Left renal cortex interstitium (tissue), 4 donors: ENCODE measurements around the gene ASB2. TPM values are rescaled to one million over a fixed set of nuclear protein-coding genes. Genes with fewer than 3 reads are reported as not detected.

ENCODE experiments used
- DNase-seq, 4 donors: peaks; one replicate each; pipeline ENCODE4 v3.0.0-alpha.2; 2013; ENCODE audit warnings: low read depth in 4 of 4, low spot score in 2 of 4, missing footprints in 1 of 4
- polyA plus RNA-seq, 4 donors: library from polyadenylated mRNA; unstranded; fragments of 120-200 nt; gene quantifications; one replicate each; pipeline ENCODE4 v1.2.1, GENCODE V29; 2013; ENCODE audit not compliant: insufficient read length in 4 of 4

ASB2 gene
- polyA plus RNA-seq, 4 donors = 0.30 to 0.59 (median 0.42) TPM

DNA sequence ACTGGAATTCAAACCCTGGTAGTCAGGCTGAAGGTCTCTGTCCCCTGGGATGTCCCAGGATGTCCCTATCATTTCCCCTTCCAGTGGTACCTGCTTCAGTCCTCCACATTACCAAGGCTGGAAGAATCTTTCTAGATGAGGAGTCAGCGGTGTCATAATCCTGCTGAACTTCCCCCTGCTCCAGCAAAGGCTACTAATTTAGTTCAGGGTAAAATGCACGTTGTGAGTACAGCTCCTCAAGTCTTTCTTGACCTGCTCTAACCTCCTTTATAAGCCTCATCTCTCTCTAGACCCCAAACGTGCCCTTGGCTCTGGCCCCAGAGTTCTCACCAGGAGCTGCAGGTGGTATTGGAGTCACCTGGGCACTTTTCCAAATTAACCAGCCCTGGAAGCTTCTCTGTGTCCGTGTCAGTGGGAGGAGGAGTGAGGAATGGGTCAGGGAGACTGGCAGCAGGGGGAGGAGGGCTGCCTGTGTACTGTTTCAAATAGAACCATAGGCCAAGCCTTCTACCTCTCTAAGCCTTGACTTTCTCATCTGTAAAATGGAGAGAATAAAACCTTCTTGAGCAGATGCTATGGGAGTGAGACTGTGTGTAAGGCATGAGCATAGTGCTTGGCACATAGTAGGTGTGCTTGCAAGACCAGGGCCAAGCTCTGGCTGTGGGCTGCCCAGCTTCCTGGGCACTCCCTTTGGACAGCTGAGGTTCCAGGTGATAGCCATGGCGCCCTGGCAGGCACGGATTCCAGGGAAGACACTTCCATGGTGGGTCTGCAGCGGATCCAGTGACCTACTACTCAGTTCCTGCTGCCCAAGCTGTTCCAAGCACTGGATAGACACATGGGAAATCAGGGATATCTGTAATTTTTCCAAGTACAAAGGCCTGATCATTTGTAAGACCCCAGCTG is 24.5 kb downstream of the ASB2 start:
- DNase-seq = no peak

DNA sequence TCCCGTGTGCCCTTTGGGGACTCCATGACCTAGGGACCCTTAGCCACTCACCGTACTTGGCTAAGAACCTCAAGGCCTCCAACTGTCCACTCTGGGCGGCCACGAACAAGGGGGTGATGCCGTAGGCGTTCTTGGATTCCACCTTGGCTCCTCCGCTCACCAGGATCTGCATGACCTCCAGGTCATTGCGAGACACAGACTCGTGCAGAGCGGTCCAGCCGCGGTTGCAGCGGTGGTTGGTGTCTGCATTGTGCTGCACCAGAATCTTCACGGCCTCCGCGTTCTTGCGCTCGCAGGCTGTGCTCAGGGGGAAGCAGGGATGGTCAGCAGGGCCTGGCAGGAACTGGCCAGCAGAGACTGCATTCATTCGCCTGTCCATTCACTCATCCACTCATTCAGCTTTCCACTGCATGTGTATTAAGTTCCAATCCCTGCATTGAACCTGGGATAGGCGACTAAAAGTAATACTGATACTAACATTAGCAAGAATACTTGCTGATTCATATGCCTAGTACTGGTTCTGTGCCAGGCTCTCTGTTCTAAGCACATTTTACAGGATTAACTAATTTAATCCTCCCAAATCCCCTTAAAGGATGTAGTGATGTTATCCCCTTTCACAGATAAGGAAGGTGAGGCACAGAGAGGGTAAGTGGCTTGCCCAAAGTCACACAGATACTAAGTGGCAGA is 25.3 kb downstream of the ASB2 start:
- no peak for DNase-seq

DNA sequence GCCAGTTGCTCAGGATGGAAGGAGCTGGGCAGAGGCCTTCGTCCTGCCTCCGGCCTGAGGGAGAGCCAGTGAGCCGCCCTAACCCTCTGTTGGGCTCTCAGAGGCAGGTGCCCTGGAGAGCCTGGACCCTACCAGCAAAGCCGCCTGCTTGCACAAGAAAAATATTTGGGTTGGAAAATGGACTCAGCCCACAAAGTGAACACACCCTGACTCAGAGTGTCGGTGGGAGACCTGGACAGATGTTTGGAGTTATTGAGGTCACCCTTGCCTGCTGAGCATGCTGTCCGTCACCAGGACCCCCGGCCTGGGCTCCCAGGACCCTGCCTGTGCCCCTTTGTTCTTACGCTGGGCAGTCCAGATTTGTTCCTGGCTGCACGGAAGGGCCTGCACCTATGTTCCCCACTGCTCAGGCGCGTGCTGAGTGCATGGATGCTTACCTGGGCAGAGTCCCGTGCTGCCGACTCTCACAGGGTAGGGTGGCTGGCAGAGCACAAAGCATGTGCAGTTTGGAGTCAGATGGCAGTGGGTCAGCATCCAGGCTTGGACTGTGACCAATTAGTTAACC is 26.8 kb downstream of the ASB2 start:
- no peak for DNase-seq

DNA sequence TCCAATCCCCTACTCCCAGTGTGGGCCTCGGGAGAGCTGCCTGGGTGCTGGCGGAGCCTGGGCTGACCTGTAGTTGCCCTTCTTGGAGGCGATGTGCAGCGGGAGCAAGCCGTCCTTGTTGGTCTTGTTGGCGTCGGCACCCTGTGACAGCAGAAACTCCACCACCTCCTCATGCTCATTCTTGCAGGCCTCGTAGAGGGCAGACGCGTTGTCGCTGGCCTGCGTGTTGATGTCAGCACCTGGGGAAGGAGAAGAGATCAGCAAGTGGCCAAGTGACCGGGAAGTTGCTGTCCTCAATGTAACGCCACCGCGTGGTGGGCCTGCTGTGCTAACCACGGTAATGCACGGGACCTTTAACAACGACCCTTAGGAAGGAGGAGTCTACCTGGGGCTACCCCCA is 29.1 kb downstream of the ASB2 start:
- no peak for DNase-seq

DNA sequence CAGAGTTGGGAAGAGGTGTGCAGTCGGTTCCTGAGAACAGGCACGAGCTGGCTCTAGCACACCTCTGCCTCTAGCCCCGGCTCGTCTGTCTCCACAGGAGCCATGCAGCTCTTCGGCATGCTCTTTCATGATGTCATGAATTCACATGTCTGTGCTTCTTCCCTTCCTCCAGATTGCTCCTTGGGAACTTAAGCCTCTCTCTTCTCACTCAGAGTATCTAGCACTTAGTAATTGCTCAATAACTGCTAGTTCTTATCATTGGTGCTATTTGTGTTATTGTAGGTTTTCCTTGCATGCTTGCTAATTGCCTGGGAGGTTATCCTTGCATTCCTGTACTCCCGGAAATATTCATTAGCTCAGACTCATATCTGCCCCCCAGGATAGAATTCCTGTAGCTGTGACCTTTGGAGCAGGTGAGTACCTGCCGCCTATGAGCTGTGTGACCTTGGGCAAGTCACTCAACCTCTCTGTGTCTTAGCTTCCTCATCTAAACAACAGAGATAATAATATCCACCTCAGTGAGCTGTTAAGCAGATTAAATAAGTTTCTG is 29.8 kb downstream of the ASB2 start:
- DNase-seq = no peak

DNA sequence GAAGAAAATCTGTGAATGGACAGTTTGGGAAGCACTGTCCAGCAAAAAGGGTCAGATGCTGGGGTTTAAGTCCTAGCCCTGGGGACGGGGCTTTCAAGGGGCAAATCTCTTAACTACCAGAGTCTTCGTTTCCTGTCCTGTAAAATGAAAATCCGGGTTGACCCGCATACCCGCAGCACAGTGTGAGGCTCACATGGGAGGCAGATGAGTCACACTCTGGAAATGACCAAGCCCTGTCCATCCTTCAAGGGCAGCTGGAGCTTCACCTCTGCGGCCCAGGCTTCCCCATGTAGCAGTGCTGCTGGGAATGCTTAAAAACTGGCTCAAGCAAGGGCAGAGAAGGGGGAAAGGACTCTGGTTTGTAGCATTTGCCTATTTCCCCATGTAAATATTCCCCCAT is 30.3 kb downstream of the ASB2 start:
- no peak for DNase-seq

DNA sequence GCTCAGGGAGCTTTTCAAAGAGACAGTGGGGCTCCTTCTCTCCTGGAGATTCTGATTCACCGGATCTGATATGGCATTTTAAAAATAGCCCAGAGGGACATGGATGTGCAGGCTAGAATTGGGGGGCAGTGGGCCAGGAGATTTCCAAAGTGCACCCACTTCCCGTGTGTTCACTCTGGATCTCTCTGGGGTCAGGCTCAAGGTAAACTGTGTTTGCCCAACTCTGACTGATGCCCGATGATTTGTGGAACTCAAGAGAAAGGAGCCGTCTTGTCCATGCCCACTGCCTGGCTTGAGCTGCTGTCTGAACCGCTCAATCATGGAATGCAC is 31.3 kb downstream of the ASB2 start:
- DNase-seq = no peak

DNA sequence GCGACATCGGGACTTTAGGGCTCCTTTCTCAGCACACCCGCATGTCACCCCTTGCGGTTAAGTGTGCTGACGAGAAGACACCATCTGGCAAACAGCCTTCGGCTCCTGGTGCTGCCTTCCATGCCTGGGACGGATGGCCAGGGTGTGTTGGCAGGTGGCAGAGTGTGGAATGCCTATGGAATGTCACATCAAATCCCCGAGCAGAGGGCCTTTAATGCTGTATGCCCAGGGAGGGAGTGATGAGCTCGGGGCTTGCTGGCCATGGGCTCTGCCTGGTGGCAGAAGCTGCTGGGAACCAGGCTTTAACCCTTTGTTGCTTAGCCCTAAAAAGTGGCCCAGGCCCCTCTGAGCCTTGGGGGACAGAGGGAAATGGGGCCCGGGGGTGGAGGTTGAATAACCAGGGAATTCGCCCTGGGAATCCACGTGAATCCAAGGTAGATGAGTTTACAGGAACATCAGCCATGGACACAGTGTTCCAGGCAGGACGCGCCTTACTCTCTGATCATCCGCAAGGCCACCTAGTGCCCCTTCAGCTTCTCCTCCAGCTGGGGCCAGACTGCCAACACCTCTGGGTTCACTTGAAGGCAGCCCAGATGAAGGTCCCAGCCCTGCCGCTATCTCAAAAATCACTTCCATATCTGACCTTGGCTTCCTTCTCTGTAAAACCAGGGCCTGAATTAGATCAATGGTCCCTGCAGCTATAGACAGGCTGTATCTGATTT is 31.9 kb downstream of the ASB2 start:
- DNase-seq = no peak

DNA sequence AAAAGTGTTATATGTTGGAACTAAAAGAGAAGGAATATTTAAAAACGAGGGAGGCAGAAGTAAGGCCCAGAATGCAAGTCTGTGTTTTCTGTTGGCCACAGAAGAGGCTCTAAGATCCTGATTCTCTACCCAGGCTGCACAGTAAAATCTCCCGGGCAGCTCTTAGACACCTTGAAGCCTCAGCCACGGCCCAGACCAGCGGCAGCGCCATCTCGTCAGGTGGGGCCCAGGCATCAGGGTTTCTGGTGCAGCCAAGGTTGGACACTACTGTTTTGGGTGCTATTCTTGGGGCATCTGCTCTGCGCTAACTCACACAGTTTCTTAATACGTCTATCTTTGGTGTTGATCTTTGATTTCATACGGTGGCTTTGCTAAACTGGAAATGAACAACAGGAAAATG is 32.4 kb downstream of the ASB2 start:
- DNase-seq = no peak

DNA sequence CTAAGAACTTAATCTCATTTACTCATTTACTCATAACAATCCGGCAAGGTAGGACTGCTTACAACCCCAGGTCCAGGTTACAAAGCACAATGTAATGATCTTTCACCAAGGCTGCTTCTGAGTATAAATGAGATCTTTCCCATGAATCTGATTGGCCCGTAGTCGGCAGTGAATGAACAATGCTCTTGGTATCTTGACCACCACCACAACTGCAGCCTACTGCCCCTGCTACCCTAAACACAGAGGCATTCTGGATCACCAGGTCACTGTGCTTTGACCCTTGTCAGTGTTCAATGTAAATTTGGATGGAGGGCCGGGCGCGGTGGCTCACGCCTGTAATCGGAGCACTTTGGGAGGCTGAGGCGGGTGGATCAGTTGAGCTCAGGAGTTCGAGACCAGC is 33.3 kb downstream of the ASB2 start:
- no peak for DNase-seq

DNA sequence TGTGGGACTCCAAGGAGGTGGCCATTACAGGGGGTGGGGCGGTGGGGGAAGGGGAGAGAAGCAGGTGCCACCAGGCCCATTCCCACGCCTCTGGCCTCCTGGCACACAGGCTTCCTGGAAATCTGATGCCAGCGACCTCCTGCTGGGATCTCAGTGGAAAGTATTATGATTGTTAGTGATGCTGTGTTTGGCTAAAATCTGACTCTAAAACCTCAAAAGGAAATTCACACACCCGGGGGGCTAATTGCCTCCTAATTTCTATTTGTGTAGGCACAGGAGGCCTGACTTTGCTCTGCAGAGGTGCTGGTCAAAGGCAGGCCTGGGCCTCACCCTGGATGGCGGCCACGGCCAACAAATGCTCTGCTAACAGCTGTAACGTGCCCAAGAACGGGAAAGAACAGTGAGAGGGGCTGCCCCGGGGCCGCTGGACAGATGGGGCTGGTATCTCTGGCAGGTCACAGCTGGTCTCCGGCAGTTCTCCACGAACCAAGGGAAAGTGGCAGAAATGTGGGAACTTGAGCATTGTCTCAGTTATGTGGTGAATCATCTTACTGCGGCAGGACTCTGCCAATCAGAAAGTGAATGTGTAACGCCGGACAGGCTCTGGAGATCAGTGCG is 35.0 kb downstream of the ASB2 start:
- DNase-seq = no peak

DNA sequence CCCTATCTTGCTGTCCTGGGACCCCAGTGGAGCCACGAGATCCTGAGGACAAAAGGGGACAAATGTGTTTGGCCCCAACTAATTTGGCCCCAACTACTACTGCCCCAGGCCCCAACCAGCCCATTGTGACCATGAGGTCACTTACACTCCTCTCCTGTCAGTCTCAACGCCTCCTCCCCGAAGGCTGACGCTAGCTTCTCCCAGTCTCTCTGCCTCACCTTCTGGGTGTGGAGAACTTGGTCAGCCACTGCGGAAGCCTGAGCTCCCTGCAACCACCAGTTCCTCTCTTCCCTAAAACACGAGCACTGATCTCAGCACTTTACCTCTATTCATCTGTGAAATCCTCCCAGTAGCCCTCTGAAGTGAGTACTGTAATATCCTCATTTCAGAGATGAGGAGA is 35.9 kb downstream of the ASB2 start:
- DNase-seq = no peak

DNA sequence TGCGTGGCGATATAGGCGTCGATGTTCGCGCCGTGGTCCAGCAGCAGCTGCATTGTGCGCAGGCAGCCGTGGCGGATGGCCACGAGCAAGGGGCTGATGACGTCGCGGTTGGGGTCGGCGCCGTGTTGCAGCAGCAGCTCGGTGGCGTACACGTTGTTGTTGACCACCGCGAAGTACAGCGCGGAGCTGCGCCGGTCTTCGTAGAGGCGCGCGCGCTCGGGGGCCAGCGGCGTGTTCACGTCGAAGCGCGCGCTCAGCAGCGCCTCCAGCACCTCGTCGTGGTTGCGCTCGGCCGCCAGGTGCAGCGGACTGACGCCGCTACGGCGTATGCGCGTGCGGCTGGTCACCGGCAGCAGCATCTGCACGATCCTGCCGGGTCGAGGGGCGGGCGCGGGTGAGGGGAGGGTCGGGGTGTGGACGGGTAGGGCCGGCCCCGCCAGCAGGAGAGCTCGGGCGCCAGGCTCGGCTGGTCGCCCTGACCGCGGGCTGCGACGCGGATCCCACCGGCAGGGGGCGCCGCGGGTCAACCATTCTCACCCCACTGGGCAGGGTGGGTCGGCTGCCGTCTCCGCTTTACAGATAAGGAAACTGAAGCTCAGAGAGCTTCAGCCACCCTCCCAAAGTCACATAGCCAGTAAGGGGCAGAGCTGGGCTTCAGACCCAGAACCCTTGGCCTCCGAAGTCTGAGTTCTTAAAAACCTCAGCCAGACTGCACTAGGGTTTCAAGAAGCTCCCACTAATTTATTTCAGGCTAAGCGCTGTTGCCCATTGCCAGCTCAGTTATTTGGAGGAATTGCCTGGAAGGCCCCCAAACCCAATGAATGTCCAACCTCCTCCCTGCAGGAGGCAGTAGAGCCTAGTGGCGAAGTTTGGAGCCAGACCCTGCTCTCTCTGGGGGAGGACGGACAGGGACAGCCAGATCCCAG is 36.8 kb downstream of the ASB2 start:
- DNase-seq = peak in 1 of 4 donors; percentile 37

DNA sequence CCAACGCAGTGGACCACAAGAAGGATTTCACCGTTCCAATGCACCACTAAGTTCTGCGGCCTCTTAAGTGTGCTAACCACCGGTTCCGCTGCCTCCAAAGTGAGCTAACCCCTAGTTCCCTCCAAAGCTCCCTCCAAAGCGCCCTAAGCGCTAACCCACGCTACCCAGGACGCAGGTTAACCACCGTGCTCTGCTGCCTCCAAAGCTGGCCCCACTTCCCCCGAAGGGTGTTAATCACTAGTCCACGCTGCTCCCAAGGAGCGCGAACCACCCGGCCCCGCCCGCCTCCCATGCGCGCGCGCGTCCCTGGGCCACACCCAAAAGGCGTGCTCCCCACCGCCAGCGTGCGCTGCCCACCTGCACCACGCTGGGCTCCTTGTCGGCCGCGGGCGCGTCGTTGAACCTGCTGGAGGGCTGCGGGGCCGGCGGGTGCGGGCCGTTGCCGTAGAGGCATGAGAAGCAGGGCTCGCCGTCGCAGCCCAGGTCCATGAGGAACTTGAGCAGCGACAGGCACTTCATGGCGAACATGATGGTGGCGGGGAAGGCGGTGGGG is 37.5 kb downstream of the ASB2 start:
- DNase-seq = no peak

DNA sequence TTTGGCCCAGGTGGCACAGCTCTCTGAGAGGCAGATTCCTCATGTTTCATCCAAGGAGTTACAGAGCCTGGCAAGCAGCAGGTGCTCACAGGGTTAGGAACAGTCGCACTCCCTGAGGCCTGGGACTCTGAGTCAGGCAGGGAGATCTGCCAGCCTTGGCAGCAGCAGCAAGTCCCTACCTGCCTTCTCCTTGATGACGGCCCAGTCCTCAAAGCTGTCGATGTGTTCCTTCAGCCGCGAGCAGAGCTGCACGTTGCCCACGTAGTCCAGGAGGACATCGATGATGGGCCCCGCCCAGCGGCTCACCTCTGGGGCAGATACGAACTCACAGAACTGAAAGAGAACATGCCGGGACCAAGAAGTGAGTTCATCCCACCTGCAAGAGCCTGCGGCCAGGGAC is 38.9 kb downstream of the ASB2 start:
- DNase-seq = no peak

DNA sequence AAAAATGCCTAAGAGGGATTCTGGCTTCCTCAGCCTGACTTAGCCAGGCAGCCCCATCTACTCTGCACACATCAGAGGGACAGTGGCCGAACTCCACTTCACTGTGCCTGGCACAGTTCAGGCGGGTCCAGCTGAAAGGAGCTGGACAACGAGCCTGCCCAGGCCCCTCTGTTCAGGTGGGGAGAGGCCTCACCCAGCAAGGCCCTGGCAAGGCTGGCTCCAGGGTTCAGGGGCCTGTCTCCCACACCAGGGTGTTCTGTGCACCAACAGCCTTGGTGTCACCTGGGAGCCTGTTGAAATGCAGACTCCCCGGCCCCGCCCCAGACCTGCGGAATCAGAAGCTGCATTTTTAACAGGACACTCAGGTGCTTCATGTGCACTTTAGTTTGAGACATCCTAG is 39.4 kb downstream of the ASB2 start:
- DNase-seq = no peak

DNA sequence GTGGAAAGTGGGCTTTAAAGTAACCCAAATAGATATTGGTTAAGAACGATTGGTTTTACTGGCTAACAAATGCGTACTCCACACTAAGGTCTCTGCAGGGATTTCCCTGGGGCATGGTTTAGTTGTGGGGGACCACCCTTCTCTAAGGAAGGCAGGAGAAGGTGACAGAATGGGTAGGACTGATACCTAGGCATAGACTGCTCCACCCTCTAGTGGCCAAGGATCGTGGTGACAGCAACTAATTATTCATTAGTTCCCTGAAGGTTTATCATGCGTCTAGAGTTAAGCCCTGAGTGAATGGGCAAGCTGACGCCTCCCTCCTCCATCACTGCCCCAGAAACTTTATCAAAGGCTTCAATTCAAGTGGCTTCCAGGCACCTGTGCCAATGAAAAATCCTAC is 40.1 kb downstream of the ASB2 start:
- DNase-seq = no peak

DNA sequence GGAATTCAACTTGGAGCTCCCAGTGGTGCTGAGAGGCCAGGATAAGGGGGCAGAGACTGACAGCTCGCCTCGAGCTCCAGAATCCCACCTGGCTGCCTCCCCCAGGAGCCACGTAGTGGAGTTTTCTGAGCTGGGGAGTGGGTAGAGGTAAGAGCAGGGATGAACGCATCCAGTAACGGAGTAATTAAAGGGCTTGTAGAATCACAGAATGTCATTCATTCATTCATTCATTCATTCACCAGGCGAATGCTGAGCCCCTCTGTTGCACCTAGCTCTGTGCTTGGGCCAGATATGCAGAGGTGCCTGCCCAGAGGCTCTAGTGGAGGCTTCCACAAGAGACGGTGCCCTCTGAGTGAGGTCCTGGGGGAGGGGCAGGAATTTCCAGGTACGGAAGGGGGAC is 41.2 kb downstream of the ASB2 start:
- no peak for DNase-seq

DNA sequence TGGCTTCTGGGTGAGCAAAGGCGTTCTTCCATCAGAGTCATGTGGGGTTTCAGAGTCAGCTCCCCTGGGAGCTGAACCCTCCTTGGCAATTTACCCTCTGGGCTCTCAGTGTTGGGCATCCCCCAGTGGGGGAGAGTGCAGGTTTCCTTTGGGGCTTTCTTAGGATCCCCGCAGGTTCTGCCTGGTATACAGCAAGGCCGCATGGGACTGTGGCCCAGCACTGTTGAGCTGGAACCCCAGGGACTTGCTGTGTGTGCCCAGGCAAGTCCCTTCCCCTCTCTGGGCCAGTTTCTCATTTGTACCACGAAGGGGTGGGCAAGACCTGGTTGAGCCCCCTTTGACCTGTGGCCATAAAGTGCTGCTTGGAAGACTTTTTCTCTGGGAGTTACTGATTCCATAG is 43.7 kb downstream of the ASB2 start:
- no peak for DNase-seq
